Endothelial cell of umbilical vein (primary cell): Measurements from ENCODE around the gene DPY19L3. TPM values are rescaled to one million over a fixed set of nuclear protein-coding genes. Genes with fewer than 3 reads are reported as not detected.

Source experiments
- BruUV-seq: library from RNA; stranded (reverse); fragments of 400-500 nt; replicated peaks from 2 replicates; lab custom pipeline; 2021; lab: Mats Ljungman, UMichigan
- CTCF ChIA-PET: fragments of 300-600, 350-600 bp; sonication (Branson Sonifier 250); formaldehyde crosslinking; loops from one replicate; lab custom pipeline; 2021; ENCODE audit warnings: antibody characterized with exemption, inconsistent platforms; lab: Charles Lee
- POLR2A ChIA-PET: fragments of 300-600, 350-600 bp; sonication (Branson Sonifier 250); formaldehyde crosslinking; loops from one replicate; lab custom pipeline; 2021; ENCODE audit warnings: antibody characterized with exemption, inconsistent platforms; lab: Charles Lee
- DNase-seq: peaks from one replicate; pipeline ENCODE4 v3.0.0-alpha.2; 2011; ENCODE audit warnings: low read depth, low spot score
- FAIRE-seq: peaks from 2 replicates; lab custom pipeline; 2011; peaks lifted over from hg19 to GRCh38; lab: Jason Lieb, UNC
- H2AFZ ChIP-seq: 2 replicates; pipeline ENCODE4 v1.6.0; 2012; ENCODE audit warnings: low read depth, low read length, control low read depth, inconsistent platforms
- H3K27ac ChIP-seq: 2 replicates; pipeline ENCODE4 v1.5.1; 2011; ENCODE audit warnings: low read depth, mild to moderate bottlenecking, control low read depth, low read length, moderate library complexity; ENCODE audit not compliant: insufficient read depth
- H3K27me3 ChIP-seq, 2 experiments: 2 replicates each; pipeline versions ENCODE4 v1.6.0 to v1.6.1; 2011; ENCODE audit warnings: low read length in 2 of 2, mixed read lengths in 1 of 2; ENCODE audit not compliant: control insufficient read depth in 2 of 2, insufficient read depth in 2 of 2
- H3K36me3 ChIP-seq, 2 experiments: 2 replicates in 1 of 2; 3 replicates in 1 of 2; pipeline ENCODE4 v1.5.1; 2011; ENCODE audit warnings: low read length in 2 of 2, mild to moderate bottlenecking in 1 of 2, moderate library complexity in 1 of 2; ENCODE audit not compliant: control insufficient read depth in 2 of 2, insufficient read depth in 2 of 2; ENCODE audit errors: extremely low read depth in 1 of 2
- H3K4me1 ChIP-seq: 3 replicates; pipeline ENCODE4 v1.5.1; 2011; ENCODE audit warnings: mild to moderate bottlenecking, low read length; ENCODE audit not compliant: control insufficient read depth, insufficient read depth; ENCODE audit errors: extremely low read depth
- H3K4me2 ChIP-seq: 2 replicates; pipeline ENCODE4 v1.6.1; 2011; ENCODE audit warnings: low read length, control low read depth, mixed read lengths; ENCODE audit not compliant: insufficient read depth
- H3K4me3 ChIP-seq, 3 experiments: fragments of 200-600 bp in 1 of 3; sonication (generic), shearing (Covaris generic) in 1 of 3; replicated peaks in 1 of 3; 2 replicates each; pipeline ENCODE4 v1.5.1; 2011 to 2016; ENCODE audit warnings: control low read depth in 3 of 3, low read length in 3 of 3, mild to moderate bottlenecking in 2 of 3, inconsistent platforms in 1 of 3, low read depth in 1 of 3, moderate library complexity in 1 of 3; ENCODE audit not compliant: insufficient read depth in 1 of 3
- H3K79me2 ChIP-seq: 2 replicates; pipeline ENCODE4 v1.6.0; 2012; ENCODE audit warnings: low read length, inconsistent platforms; ENCODE audit not compliant: control insufficient read depth, insufficient read depth
- H3K9ac ChIP-seq: replicated peaks from 2 replicates; pipeline ENCODE3; 2011; ENCODE audit warnings: low read length, control low read depth; ENCODE audit not compliant: insufficient read depth; ENCODE audit errors: extremely low read depth
- H3K9me1 ChIP-seq: replicated peaks from 3 replicates; pipeline ENCODE4 v1.6.0; 2011; ENCODE audit warnings: mild to moderate bottlenecking, low read length; ENCODE audit not compliant: control insufficient read depth, insufficient read depth; ENCODE audit errors: extremely low read depth
- H3K9me3 ChIP-seq: replicated peaks from 2 replicates; pipeline ENCODE4 v1.5.1; 2012; ENCODE audit warnings: low read length, inconsistent platforms; ENCODE audit not compliant: control insufficient read depth, insufficient read depth
- H4K20me1 ChIP-seq: replicated peaks from 2 replicates; pipeline ENCODE3; 2011; ENCODE audit warnings: mild to moderate bottlenecking, low read length; ENCODE audit not compliant: control insufficient read depth, insufficient read depth; ENCODE audit errors: extremely low read depth
- EZH2 ChIP-seq: IDR thresholded peaks from 2 replicates; pipeline ENCODE4 v1.6.1; 2012; ENCODE audit warnings: borderline replicate concordance, low read depth, mild to moderate bottlenecking, moderate library complexity, low read length, inconsistent platforms; ENCODE audit not compliant: severe bottlenecking
- FOS ChIP-seq: IDR thresholded peaks from 2 replicates; pipeline ENCODE4 v1.6.1; 2011; ENCODE audit warnings: mild to moderate bottlenecking, low read length, moderate library complexity, borderline replicate concordance; ENCODE audit not compliant: insufficient read depth
- GATA2 ChIP-seq: IDR thresholded peaks from 2 replicates; pipeline ENCODE4 v1.7.0; 2011; ENCODE audit warnings: low read depth, mild to moderate bottlenecking, moderate library complexity, mixed read lengths, low read length; ENCODE audit not compliant: insufficient read length, insufficient read depth
- JUN ChIP-seq: IDR thresholded peaks from 2 replicates; pipeline ENCODE4 v1.6.1; 2011; ENCODE audit warnings: borderline replicate concordance, low read depth; ENCODE audit not compliant: insufficient read length, insufficient read depth
- MYC ChIP-seq: IDR thresholded peaks from one replicate; pipeline ENCODE4 v1.6.1; 2011; ENCODE audit warnings: mild to moderate bottlenecking, low read depth, low read length
- POLR2A ChIP-seq: IDR thresholded peaks from 2 replicates; pipeline ENCODE4 v1.6.1; 2012; ENCODE audit warnings: low read depth, mild to moderate bottlenecking, control low read depth, low read length
- POLR2AphosphoS5 ChIP-seq: IDR thresholded peaks from 2 replicates; pipeline ENCODE4 v1.6.1; 2012; ENCODE audit warnings: low read depth, mild to moderate bottlenecking, control low read depth, low read length, moderate library complexity; ENCODE audit not compliant: insufficient read depth
- dilution Hi-C: fragments of 300-500 bp; cut with MboI; formaldehyde crosslinking; loops from one replicate; pipeline ENCODE4 v1.15.0; 2019; ENCODE audit warnings: low sequenced_read_pairs; ENCODE audit not compliant: extremely low pct_ligation_motif_present
- intact Hi-C: fragments of 100-400 bp; cut with micrococcal nuclease; formaldehyde crosslinking; loops from one replicate; pipeline ENCODE4 v1.10.0; 2022
- polyA plus RNA-seq, 4 experiments: library from polyadenylated mRNA; depleted of rRNA in 3 of 4; stranded (reverse) in 3 of 4; unstranded in 1 of 4; fragments of >200 nt; gene quantifications; 2 replicates each; pipeline versions ENCODE4 v1.2.1 to v1.2.3, GENCODE V29; 2011 to 2012; ENCODE audit warnings: missing spikeins in 1 of 4
- total RNA-seq: library from RNA; stranded (reverse); gene quantifications from 2 replicates; pipeline ENCODE4 v1.2.3, GENCODE V29; 2021
- TF ChIP-seq, protein P1 (sequence below), 2 donors: IDR thresholded peaks; 1 replicate in 1 of 2; 2 replicates in 1 of 2; pipeline ENCODE4 v1.5.1; 2011; ENCODE audit warnings: low read length in 2 of 2, mild to moderate bottlenecking in 2 of 2, moderate library complexity in 2 of 2, control low read depth in 1 of 2, inconsistent platforms in 1 of 2, low read depth in 1 of 2; ENCODE audit not compliant: insufficient read depth in 1 of 2; ENCODE audit errors: extremely low read depth in 1 of 2
- TF ChIP-seq, protein P2 (sequence below): IDR thresholded peaks from 2 replicates; pipeline ENCODE4 v1.6.1; 2011; ENCODE audit not compliant: insufficient read depth, insufficient read length

Gene DPY19L3
- total and polyA plus RNA-seq, 2 donors (not counting 3 experiments of a cell fraction or from before 2014, with no cell fraction given) = 36.1 to 39.5 TPM

DNA sequence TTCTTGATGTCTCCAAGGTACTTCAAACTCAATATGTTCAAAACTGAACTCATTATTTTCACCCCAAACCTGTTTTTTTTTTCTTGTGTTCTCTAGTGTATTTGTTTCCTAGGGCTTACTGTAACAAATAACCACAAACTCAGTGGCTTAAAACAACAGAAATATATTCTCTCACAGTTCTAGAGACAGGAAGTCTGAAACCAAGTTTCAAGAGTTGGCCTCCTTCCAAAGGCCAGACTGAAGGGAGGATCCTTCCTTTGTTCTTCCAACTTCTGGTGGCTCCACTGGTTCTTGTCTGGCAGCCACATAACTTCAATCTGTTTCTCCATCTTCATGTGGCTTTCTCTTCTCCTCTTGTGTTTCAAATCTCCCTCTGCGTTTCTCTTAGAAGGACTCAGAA is 113.5 kb downstream of the DPY19L3 start:
- H3K4me3 ChIP-seq = no peak overlapping the region
- dilution Hi-C loops = no loop called here
- no peaks in the 10 kb centered on the region for H3K9me3 ChIP-seq
- no peaks in the 10 kb centered on the region for H3K4me1 ChIP-seq
- H2AFZ ChIP-seq = no peak overlapping the region
- no peak overlapping the region for H3K4me2 ChIP-seq
- no peaks in the 10 kb centered on the region for H3K9me1 ChIP-seq
- no peak for DNase-seq
- POLR2A ChIA-PET = no interaction called here
- no TSS peak for BruUV-seq
- FAIRE-seq = no peak
- no peak overlapping the region for H3K9ac ChIP-seq
- H3K79me2 ChIP-seq = no peaks in the 10 kb centered on the region
- TF ChIP-seq GATA2 (no peak), FOS (no peak), JUN (no peak), MYC (no peak), POLR2AphosphoS5 (no peak), POLR2A (no peak), EZH2 (no peak)
- TF ChIP-seq, protein P1, sequence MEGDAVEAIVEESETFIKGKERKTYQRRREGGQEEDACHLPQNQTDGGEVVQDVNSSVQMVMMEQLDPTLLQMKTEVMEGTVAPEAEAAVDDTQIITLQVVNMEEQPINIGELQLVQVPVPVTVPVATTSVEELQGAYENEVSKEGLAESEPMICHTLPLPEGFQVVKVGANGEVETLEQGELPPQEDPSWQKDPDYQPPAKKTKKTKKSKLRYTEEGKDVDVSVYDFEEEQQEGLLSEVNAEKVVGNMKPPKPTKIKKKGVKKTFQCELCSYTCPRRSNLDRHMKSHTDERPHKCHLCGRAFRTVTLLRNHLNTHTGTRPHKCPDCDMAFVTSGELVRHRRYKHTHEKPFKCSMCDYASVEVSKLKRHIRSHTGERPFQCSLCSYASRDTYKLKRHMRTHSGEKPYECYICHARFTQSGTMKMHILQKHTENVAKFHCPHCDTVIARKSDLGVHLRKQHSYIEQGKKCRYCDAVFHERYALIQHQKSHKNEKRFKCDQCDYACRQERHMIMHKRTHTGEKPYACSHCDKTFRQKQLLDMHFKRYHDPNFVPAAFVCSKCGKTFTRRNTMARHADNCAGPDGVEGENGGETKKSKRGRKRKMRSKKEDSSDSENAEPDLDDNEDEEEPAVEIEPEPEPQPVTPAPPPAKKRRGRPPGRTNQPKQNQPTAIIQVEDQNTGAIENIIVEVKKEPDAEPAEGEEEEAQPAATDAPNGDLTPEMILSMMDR (IDR thresholded peaks at IDR 0.05; ENCODE audit: extremely low read depth in 1 of 2, insufficient read depth in 1 of 2, low read depth in 1 of 2, low read length in 2 of 2) = no peak
- TF ChIP-seq, protein P2, sequence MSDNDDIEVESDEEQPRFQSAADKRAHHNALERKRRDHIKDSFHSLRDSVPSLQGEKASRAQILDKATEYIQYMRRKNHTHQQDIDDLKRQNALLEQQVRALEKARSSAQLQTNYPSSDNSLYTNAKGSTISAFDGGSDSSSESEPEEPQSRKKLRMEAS = no peak
- CTCF ChIA-PET = no interaction called here
- H3K27me3 ChIP-seq = no peaks in the 10 kb centered on the region
- intact Hi-C loops = no loop called here
- no peaks in the 10 kb centered on the region for H4K20me1 ChIP-seq
- H3K27ac ChIP-seq = no peak overlapping the region
- H3K36me3 ChIP-seq = no peaks in the 10 kb centered on the region
